Keratinocyte (primary cell): Measurements from ENCODE around the gene TBXAS1. TPM values are rescaled to one million over a fixed set of nuclear protein-coding genes. Genes with fewer than 3 reads are reported as not detected.

Source experiments
- DNase-seq: peaks from one replicate; pipeline ENCODE4 v3.0.0-alpha.2; 2011; ENCODE audit warnings: low read depth, missing footprints, low spot score
- FAIRE-seq: peaks from 2 replicates; lab custom pipeline; 2011; peaks lifted over from hg19 to GRCh38; lab: Jason Lieb, UNC
- H2AFZ ChIP-seq: 2 replicates; pipeline ENCODE4 v1.6.0; 2012; ENCODE audit warnings: low read length, control low read depth, inconsistent platforms; ENCODE audit not compliant: control insufficient read depth
- H3K27ac ChIP-seq: 2 replicates; pipeline ENCODE4 v1.5.1; 2011; ENCODE audit warnings: low read length; ENCODE audit not compliant: control insufficient read depth, insufficient read depth
- H3K27me3 ChIP-seq: 3 replicates; pipeline ENCODE4 v1.6.0; 2011; ENCODE audit warnings: low read length; ENCODE audit not compliant: control insufficient read depth, insufficient read depth; ENCODE audit errors: extremely low read depth
- H3K36me3 ChIP-seq, 2 experiments: 2 replicates in 1 of 2; 3 replicates in 1 of 2; pipeline ENCODE4 v1.5.1; 2011; ENCODE audit warnings: low read length in 2 of 2, mild to moderate bottlenecking in 1 of 2; ENCODE audit not compliant: control insufficient read depth in 2 of 2, insufficient read depth in 2 of 2; ENCODE audit errors: extremely low read depth in 1 of 2
- H3K4me1 ChIP-seq: 3 replicates; pipeline ENCODE4 v1.5.1; 2011; ENCODE audit warnings: low read length; ENCODE audit not compliant: control insufficient read depth, insufficient read depth; ENCODE audit errors: extremely low read depth
- H3K4me2 ChIP-seq: 3 replicates; pipeline ENCODE4 v1.6.0; 2011; ENCODE audit warnings: low read depth, low read length; ENCODE audit not compliant: control insufficient read depth, insufficient read depth; ENCODE audit errors: extremely low read depth
- H3K4me3 ChIP-seq, 3 experiments: fragments of 200-600 bp in 1 of 3; sonication (generic) in 1 of 3; 2 replicates in 2 of 3; 3 replicates in 1 of 3; pipeline ENCODE4 v1.5.1; 2011 to 2016; ENCODE audit warnings: low read length in 3 of 3, mild to moderate bottlenecking in 3 of 3, control low read depth in 2 of 3, inconsistent platforms in 1 of 3, low read depth in 1 of 3, mixed read lengths in 1 of 3, mixed run types in 1 of 3, moderate library complexity in 1 of 3; ENCODE audit not compliant: control insufficient read depth in 2 of 3, insufficient read depth in 2 of 3; ENCODE audit errors: extremely low read depth in 1 of 3
- H3K79me2 ChIP-seq: 2 replicates; pipeline ENCODE4 v1.6.0; 2012; ENCODE audit warnings: low read length; ENCODE audit not compliant: control insufficient read depth, insufficient read depth
- H3K9ac ChIP-seq: 3 replicates; pipeline ENCODE4 v1.6.0; 2011; ENCODE audit warnings: low read length; ENCODE audit not compliant: control insufficient read depth, insufficient read depth; ENCODE audit errors: extremely low read depth
- H3K9me1 ChIP-seq: 3 replicates; pipeline ENCODE4 v1.6.0; 2011; ENCODE audit warnings: low read length; ENCODE audit not compliant: control insufficient read depth, insufficient read depth; ENCODE audit errors: extremely low read depth
- H3K9me3 ChIP-seq: 2 replicates; pipeline ENCODE4 v1.5.1; 2012; ENCODE audit warnings: low read depth, low read length; ENCODE audit not compliant: control insufficient read depth
- H4K20me1 ChIP-seq: 3 replicates; pipeline ENCODE4 v1.6.0; 2011; ENCODE audit warnings: low read length; ENCODE audit not compliant: control insufficient read depth, insufficient read depth; ENCODE audit errors: extremely low read depth
- CTCF ChIP-seq, 3 experiments: IDR thresholded peaks in 1 of 3; conservative IDR thresholded peaks in 1 of 3; optimal IDR thresholded peaks in 1 of 3; 2 replicates in 2 of 3; 3 replicates in 1 of 3; pipeline versions ENCODE3 to v1.5.1; 2011; ENCODE audit warnings: low read length in 3 of 3, mild to moderate bottlenecking in 3 of 3, moderate library complexity in 2 of 3, control low read depth in 1 of 3, inconsistent platforms in 1 of 3; ENCODE audit not compliant: insufficient read depth in 2 of 3; ENCODE audit errors: extremely low read depth in 1 of 3
- EZH2 ChIP-seq: IDR thresholded peaks from one replicate; pipeline ENCODE4 v1.6.1; 2012; ENCODE audit warnings: inconsistent platforms, mild to moderate bottlenecking, low read length, moderate library complexity
- dilution Hi-C: fragments of 300-500 bp; cut with MboI; formaldehyde crosslinking; loops from one replicate; pipeline ENCODE4 v1.7.0; 2020; ENCODE audit warnings: low sequenced_read_pairs; ENCODE audit not compliant: extremely low pct_ligation_motif_present
- polyA plus RNA-seq, 5 experiments: library from polyadenylated mRNA; depleted of rRNA in 3 of 5; stranded (reverse) in 3 of 5; stranded (forward) in 1 of 5; unstranded in 1 of 5; fragments of >200 nt; gene quantifications; 1 replicate in 1 of 5; 2 replicates in 3 of 5; 3 replicates in 1 of 5; pipeline versions ENCODE4 v1.2.1 to v1.2.3, GENCODE V29; 2011 to 2012; ENCODE audit warnings: missing spikeins in 2 of 5, low read depth in 1 of 5, low replicate concordance in 1 of 5

TBXAS1 gene
- polyA plus RNA-seq, 1 donor (not counting 4 experiments of a cell fraction or from before 2014, with no cell fraction given): 2.9 TPM

DNA sequence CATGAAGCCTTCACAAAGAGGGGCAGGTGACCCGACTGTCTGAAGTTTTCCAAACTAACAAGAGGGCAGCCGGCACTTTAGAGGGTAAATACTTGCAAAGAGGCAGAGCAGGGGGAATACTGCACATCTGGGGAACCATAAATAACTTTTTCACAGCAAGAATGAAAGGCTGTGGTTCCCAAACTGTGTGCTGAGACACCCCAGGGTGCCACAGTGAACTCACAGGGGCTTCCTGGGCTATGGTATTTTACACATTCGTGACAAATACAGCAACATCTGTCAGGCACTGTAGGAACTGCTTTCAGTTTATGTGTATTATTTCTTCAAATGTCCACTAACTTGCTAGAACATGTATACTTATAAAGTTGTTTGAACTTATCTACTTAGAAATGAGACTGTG is 67.2 kb downstream of the TBXAS1 start:
- TF ChIP-seq EZH2: no peak
- TF ChIP-seq CTCF (optimal IDR thresholded peaks at IDR 0.05 in 1 of 3, IDR thresholded peaks at IDR 0.05 in 1 of 3, conservative IDR thresholded peaks at IDR 0.05 in 1 of 3; ENCODE audit: extremely low read depth in 1 of 3, insufficient read depth in 2 of 3, low read length in 3 of 3): no peak
- DNase-seq (no peak), FAIRE-seq (no peak)
- Histone ChIP-seq H3K4me3 (no peak overlapping the region), H4K20me1 (no peaks in the 10 kb centered on the region), H3K27me3 (peaks cover 3% of the 10 kb centered on the region), H3K9me1 (no peaks in the 10 kb centered on the region), H3K79me2 (no peaks in the 10 kb centered on the region), H3K27ac (no peak overlapping the region), H3K4me1 (no peaks in the 10 kb centered on the region), H2AFZ (no peak overlapping the region), H3K9me3 (no peaks in the 10 kb centered on the region), H3K36me3 (no peaks in the 10 kb centered on the region), H3K4me2 (no peak overlapping the region), H3K9ac (no peak overlapping the region)
- dilution Hi-C loops: no loop called here

DNA sequence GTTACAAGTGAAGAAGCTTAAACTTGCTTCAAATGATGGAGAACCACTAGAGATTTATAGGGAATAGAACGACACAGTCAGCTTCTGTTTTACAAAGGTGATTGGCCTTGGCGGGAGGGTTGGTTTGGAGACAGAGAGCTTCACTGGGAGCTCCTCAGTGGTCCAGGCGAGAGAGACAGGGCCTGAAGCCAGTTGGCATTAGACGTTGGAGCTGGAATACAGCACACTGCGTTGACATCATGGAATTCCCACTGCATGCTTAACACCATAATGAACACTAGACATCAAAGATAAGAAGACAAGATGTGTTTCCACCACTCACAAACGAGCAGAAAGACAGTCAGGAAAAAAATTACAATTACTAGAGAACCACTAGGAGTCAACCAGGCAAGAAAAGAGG is 67.8 kb downstream of the TBXAS1 start:
- Histone ChIP-seq H3K27ac (no peak overlapping the region), H3K36me3 (no peaks in the 10 kb centered on the region), H3K9ac (no peak overlapping the region), H3K79me2 (no peaks in the 10 kb centered on the region), H4K20me1 (no peaks in the 10 kb centered on the region), H3K9me1 (no peaks in the 10 kb centered on the region), H2AFZ (no peak overlapping the region), H3K4me1 (no peaks in the 10 kb centered on the region), H3K4me3 (no peak overlapping the region), H3K4me2 (no peak overlapping the region), H3K9me3 (no peaks in the 10 kb centered on the region), H3K27me3 (peaks cover 3% of the 10 kb centered on the region)
- DNase-seq (no peak), FAIRE-seq (no peak)
- no peak for TF ChIP-seq EZH2
- no peak for TF ChIP-seq CTCF (optimal IDR thresholded peaks at IDR 0.05 in 1 of 3, IDR thresholded peaks at IDR 0.05 in 1 of 3, conservative IDR thresholded peaks at IDR 0.05 in 1 of 3; ENCODE audit: extremely low read depth in 1 of 3, insufficient read depth in 2 of 3, low read length in 3 of 3)
- dilution Hi-C loops: no loop called here
